ENCODE data around the gene NOC3L. TPM values are rescaled to one million over a fixed set of nuclear protein-coding genes. Genes with fewer than 3 reads are reported as not detected.

The NOC3L gene
- polyA plus RNA-seq, 3 donors: 2.4 to 3.0 (median 2.7) TPM

DNA sequence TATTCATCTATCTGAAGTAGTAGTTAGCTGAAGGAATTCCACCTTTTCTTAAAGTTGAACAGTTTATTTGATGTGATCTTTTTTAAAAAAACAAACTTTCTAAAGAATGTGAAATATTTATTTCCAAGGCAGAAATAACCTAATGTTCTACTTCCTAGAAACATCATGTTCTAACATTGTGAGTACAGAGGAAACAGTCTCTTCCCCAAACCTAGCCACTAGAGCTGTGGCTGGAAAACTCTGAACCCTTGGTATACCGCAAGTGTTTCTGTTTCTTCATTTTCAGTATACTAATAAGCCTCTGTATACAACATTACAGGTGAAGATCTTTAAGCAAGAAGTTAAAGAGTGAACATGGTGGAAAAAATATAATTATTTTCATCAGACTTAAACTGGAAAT lies 35.1 kb downstream of the NOC3L start:
- Histone ChIP-seq H3K9me3 (replicated peaks in 1 of 2; ENCODE audit: control insufficient read depth in 1 of 2, insufficient read depth in 1 of 2, low read length in 2 of 2) (no peaks in the 10 kb centered on the region), H3K27me3 (ENCODE audit: control insufficient read depth in 2 of 2, insufficient read depth in 2 of 2, low read length in 2 of 2) (no peaks in the 10 kb centered on the region), H3K4me2 (replicated peaks; ENCODE audit: extremely low read depth, low read length, poor library complexity, severe bottlenecking) (no peak overlapping the region), H3K27ac (ENCODE audit: low read depth in 1 of 2, low read length in 2 of 2) (no peak overlapping the region), H3K9ac (ENCODE audit: insufficient read depth, low read length, poor library complexity, severe bottlenecking) (no peak overlapping the region), H3K36me3 (replicated peaks in 1 of 2; ENCODE audit: control insufficient read depth in 1 of 2, insufficient read depth in 2 of 2, low read length in 2 of 2) (peaks cover 17 to 67% of the 10 kb centered on the region in 2 donors), H2AFZ (ENCODE audit: insufficient read depth, low read depth, low read length, poor library complexity, severe bottlenecking) (no peak overlapping the region), H3K4me1 (ENCODE audit: control insufficient read depth in 1 of 2, insufficient read depth in 2 of 2, low read length in 2 of 2) (no peaks in the 10 kb centered on the region), H4K20me1 (ENCODE audit: insufficient read depth, low read length) (no peaks in the 10 kb centered on the region), H3K79me2 (ENCODE audit: insufficient read depth, low read length) (no peaks in the 10 kb centered on the region), H3K4me3 (replicated peaks in 1 of 3; ENCODE audit: low read depth in 2 of 3, low read length in 3 of 3) (no peak overlapping the region)
- intact Hi-C loops (cut with micrococcal nuclease): no loop called here
- Mint-ChIP-seq H3K9me3 (no peaks in the 10 kb centered on the region), H3K36me3 (peaks cover 37 to 45% of the 10 kb centered on the region in 2 donors), H3K4me1 (no peaks in the 10 kb centered on the region), H3K4me3 (no peak overlapping the region), H3K27me3 (ENCODE audit: low read depth in 3 of 3) (peaks cover 0 to 1% (median 0%) of the 10 kb centered on the region in 3 donors), H3K27ac (no peak overlapping the region)
- TF ChIP-seq, protein P1, sequence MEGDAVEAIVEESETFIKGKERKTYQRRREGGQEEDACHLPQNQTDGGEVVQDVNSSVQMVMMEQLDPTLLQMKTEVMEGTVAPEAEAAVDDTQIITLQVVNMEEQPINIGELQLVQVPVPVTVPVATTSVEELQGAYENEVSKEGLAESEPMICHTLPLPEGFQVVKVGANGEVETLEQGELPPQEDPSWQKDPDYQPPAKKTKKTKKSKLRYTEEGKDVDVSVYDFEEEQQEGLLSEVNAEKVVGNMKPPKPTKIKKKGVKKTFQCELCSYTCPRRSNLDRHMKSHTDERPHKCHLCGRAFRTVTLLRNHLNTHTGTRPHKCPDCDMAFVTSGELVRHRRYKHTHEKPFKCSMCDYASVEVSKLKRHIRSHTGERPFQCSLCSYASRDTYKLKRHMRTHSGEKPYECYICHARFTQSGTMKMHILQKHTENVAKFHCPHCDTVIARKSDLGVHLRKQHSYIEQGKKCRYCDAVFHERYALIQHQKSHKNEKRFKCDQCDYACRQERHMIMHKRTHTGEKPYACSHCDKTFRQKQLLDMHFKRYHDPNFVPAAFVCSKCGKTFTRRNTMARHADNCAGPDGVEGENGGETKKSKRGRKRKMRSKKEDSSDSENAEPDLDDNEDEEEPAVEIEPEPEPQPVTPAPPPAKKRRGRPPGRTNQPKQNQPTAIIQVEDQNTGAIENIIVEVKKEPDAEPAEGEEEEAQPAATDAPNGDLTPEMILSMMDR (IDR thresholded peaks at IDR 0.05): no peak
- WGBS (ENCODE audit: insufficient coverage): no CpG with 5 or more reads among the region's 1 CpG
- no peak for DNase-seq

DNA sequence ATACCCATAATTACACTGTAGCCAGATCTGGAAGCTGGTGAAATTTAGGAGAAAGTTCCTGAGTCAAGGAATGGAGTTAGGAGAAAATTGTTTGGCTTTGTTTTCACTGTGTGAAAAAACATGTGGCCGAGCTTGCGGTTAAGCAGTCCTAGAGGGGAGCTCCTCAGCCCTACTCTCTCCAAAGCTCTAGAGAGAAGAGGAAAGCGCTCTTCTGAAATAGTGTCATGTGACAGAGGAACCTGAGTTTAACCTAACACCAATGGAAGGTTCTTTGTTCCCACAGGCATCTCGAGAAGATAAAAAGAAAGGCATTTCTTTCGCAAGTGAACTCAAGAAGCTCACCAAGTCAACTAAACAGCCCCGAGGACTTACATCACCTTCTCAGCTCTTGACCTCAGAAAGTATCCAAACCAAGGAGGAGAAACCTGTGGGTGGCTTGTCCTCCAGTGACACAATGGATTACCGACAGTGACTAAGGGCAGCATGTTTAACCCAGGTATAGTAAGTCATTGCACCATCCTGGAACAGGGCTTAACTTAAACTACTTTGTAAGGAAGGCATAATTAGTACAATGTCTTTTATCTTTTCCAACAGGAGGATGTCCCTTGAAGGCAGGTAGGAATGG lies 38.0 kb downstream of the NOC3L start:
- H3K4me2 ChIP-seq (replicated peaks; ENCODE audit: extremely low read depth, low read length, poor library complexity, severe bottlenecking): no peak overlapping the region
- TF ChIP-seq, protein P1 (IDR thresholded peaks at IDR 0.05): no peak
- 80% methylated on average over 1 of the region's 7 CpGs for WGBS (ENCODE audit: insufficient coverage)
- Mint-ChIP-seq H3K4me3 (no peak overlapping the region), H3K27me3 (ENCODE audit: low read depth in 3 of 3) (no peaks in the 10 kb centered on the region), H3K36me3 (peaks cover 22 to 32% of the 10 kb centered on the region in 2 donors), H3K27ac (peak overlapping the region in 3 of 7 donors; percentile 21 to 69 (median 68)), H3K4me1 (no peaks in the 10 kb centered on the region), H3K9me3 (no peaks in the 10 kb centered on the region)
- no peak for DNase-seq
- H3K27ac ChIP-seq (ENCODE audit: low read depth in 1 of 2, low read length in 2 of 2): no peak overlapping the region
- no peak overlapping the region for H2AFZ ChIP-seq (ENCODE audit: insufficient read depth, low read depth, low read length, poor library complexity, severe bottlenecking)
- intact Hi-C loops (cut with micrococcal nuclease): loop anchor here in 1 of 2 donors (5.0 kb wide), 1 partner anchor 622 kb away; the partner anchor contains the start of gene FRA10AC1
- H3K27me3 ChIP-seq (ENCODE audit: control insufficient read depth in 2 of 2, insufficient read depth in 2 of 2, low read length in 2 of 2): no peaks in the 10 kb centered on the region
- H4K20me1 ChIP-seq (ENCODE audit: insufficient read depth, low read length): no peaks in the 10 kb centered on the region
- H3K4me1 ChIP-seq (ENCODE audit: control insufficient read depth in 1 of 2, insufficient read depth in 2 of 2, low read length in 2 of 2): no peaks in the 10 kb centered on the region
- no peaks in the 10 kb centered on the region for H3K79me2 ChIP-seq (ENCODE audit: insufficient read depth, low read length)
- no peak overlapping the region for H3K4me3 ChIP-seq (replicated peaks in 1 of 3; ENCODE audit: low read depth in 2 of 3, low read length in 3 of 3)
- no peaks in the 10 kb centered on the region for H3K9me3 ChIP-seq (replicated peaks in 1 of 2; ENCODE audit: control insufficient read depth in 1 of 2, insufficient read depth in 1 of 2, low read length in 2 of 2)
- peaks cover 7 to 37% of the 10 kb centered on the region in 2 donors for H3K36me3 ChIP-seq (replicated peaks in 1 of 2; ENCODE audit: control insufficient read depth in 1 of 2, insufficient read depth in 2 of 2, low read length in 2 of 2)
- H3K9ac ChIP-seq (ENCODE audit: insufficient read depth, low read length, poor library complexity, severe bottlenecking): no peak overlapping the region

All from CD14-positive monocyte (primary cell).